T-helper 17 cell (primary cell): ENCODE data around the gene MAMSTR. TPM values are rescaled to one million over a fixed set of nuclear protein-coding genes. Genes with fewer than 3 reads are reported as not detected.

Source experiments
- ATAC-seq: fragments of 150-1000 bp; cut with Tn5 transposase; 2 replicates; pipeline ENCODE4 v1.10.0; 2021; ENCODE audit warnings: mild to moderate bottlenecking, moderate library complexity
- DNase-seq, 3 donors: peaks; one replicate each; pipeline versions ENCODE4 v3.0.0 to v3.0.0-alpha.2; 2020 to 2021
- H3K9me3 ChIP-seq: one replicate; pipeline ENCODE4 v1.7.0; 2013; ENCODE audit warnings: low read length, mild to moderate bottlenecking; ENCODE audit not compliant: control insufficient read depth, poor library complexity, severe bottlenecking
- H3K27ac Mint-ChIP-seq: one replicate; pipeline ENCODE4 v1.8.0; 2022; ENCODE audit warnings: mild to moderate bottlenecking, moderate library complexity, mixed read lengths
- H3K27me3 Mint-ChIP-seq: one replicate; pipeline ENCODE4 v1.8.0; 2022; ENCODE audit warnings: mixed read lengths
- H3K36me3 Mint-ChIP-seq: one replicate; pipeline ENCODE4 v1.8.0; 2022; ENCODE audit warnings: low read depth, mixed read lengths
- H3K4me1 Mint-ChIP-seq: one replicate; pipeline ENCODE4 v1.8.0; 2022; ENCODE audit warnings: mild to moderate bottlenecking, mixed read lengths
- H3K4me3 Mint-ChIP-seq: one replicate; pipeline ENCODE4 v1.8.0; 2022; ENCODE audit warnings: mild to moderate bottlenecking, moderate library complexity, mixed read lengths
- total RNA-seq, 4 donors: library from RNA in 2 of 4; stranded (reverse) in 2 of 4; gene quantifications; one replicate each; pipeline ENCODE4 v1.2.3 and lab custom pipeline; 2022 to 2026

Gene MAMSTR
- total RNA-seq, 2 donors from 2014 or later = 0.42 to 0.60 TPM

DNA sequence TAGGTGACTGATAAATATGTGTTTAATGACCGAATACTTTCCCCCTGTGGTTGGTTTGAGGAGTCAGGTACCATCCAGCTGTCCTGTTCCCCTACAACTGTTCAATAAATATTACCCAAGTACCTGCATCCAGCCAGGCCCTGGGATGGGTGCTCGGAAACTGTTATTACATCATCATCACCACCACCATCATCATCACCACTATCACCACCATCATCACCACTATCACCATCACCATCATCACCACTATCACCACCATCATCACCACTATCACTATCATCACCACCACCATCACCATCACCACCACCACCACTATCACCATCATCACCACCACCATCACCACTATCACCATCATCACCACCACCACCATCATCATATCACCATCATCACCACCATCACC, 50.8 kb downstream of the MAMSTR start:
- no peak for ATAC-seq
- no peaks in the 10 kb centered on the region for H3K36me3 Mint-ChIP-seq
- no peaks in the 10 kb centered on the region for H3K9me3 ChIP-seq
- no peaks in the 10 kb centered on the region for H3K4me1 Mint-ChIP-seq
- DNase-seq = no peak
- no peaks in the 10 kb centered on the region for H3K27me3 Mint-ChIP-seq
- no peak overlapping the region for H3K4me3 Mint-ChIP-seq
- no peak overlapping the region for H3K27ac Mint-ChIP-seq

DNA sequence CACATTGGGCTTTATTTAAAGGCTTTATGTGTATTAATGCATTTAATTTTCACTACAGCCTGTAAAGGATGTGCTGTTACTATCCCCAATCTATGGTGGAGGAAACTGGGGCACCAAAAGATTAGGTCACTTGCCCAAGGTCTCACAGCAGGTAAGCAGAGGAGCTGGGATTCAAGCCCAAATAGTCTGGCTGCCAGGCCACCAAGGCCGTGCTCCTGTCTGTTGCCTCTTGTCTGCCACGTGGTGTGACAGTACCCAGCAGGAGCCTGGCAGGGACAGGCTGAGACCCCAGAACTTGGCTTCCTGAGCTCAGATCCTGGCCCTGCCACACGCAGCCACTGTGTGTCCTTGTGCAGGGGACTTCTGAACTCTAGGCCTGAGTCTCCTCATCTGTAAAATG, 51.2 kb downstream of the MAMSTR start:
- DNase-seq (no peak), ATAC-seq (no peak)
- Mint-ChIP-seq H3K27me3 (no peaks in the 10 kb centered on the region), H3K4me1 (no peaks in the 10 kb centered on the region), H3K36me3 (no peaks in the 10 kb centered on the region), H3K4me3 (no peak overlapping the region), H3K27ac (no peak overlapping the region)
- no peaks in the 10 kb centered on the region for H3K9me3 ChIP-seq

DNA sequence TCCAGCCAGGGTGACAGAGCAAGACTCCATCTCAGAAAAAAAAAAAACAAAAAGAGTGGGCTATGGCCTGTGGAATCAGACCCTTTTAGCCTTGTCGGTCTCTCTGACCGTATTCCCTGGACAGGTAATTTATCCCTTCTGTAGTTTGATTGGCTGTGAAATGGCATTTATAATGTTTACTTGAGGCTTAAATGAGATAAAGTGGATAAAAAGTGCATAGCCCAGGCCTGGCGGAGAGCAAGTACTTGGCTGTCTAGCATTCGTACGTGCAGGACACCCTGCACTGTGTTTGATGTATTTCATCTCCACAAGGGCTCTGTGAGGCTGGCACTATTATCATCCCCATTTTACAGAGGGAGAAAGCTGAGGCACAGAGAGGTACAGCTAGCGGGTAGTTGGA, 53.7 kb downstream of the MAMSTR start:
- Mint-ChIP-seq H3K27me3 (no peaks in the 10 kb centered on the region), H3K4me3 (no peak overlapping the region), H3K4me1 (peaks cover 6% of the 10 kb centered on the region), H3K27ac (no peak overlapping the region), H3K36me3 (no peaks in the 10 kb centered on the region)
- ATAC-seq (no peak), DNase-seq (no peak)
- no peaks in the 10 kb centered on the region for H3K9me3 ChIP-seq

DNA sequence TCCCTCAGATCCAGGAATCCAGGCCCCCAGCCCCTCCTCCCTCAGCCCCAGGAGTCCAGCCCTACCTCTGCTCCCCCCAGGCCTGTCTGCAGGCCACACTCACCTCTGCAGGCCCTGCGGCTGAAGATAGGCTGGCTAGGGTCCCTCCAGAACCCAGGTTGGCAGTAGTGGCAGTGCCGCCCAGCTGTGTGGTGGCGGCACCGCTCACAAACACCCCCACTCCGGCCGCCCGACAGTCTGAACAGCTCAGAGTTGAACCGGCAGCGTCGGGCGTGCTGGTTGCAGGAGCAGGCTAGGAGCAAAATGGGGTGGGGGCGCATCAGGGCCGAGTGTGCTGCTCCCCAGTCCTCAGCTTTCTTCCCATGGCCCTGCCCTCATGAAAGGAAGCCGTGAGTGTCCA, 55.0 kb downstream of the MAMSTR start:
- peaks cover 8% of the 10 kb centered on the region for H3K4me1 Mint-ChIP-seq
- no peaks in the 10 kb centered on the region for H3K36me3 Mint-ChIP-seq
- no peak overlapping the region for H3K27ac Mint-ChIP-seq
- ATAC-seq (no peak), DNase-seq (no peak)
- H3K27me3 Mint-ChIP-seq = no peaks in the 10 kb centered on the region
- H3K4me3 Mint-ChIP-seq = no peak overlapping the region
- no peaks in the 10 kb centered on the region for H3K9me3 ChIP-seq

DNA sequence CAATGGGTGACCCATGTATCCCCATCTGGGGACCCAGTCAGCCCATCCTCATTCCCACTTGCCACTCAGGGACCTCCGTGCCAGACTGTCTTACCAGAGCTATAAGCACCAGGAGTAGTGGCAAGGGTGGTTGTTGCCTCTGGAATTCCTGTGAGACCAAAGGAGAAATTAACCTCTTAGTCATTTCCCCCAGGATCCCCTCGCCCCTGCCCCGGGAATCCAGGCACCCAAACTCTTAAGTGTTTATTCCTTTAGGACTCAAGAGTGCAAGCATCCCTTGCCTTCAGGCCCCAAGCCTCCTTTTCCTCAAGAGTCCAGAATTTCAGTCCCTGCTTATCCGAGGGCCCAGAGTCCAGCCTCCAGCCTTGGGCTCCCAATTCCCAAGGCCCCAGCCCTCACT, 55.9 kb downstream of the MAMSTR start:
- H3K4me1 Mint-ChIP-seq = peaks cover 11% of the 10 kb centered on the region
- H3K9me3 ChIP-seq = no peaks in the 10 kb centered on the region
- H3K27ac Mint-ChIP-seq = no peak overlapping the region
- no peaks in the 10 kb centered on the region for H3K27me3 Mint-ChIP-seq
- H3K4me3 Mint-ChIP-seq = no peak overlapping the region
- ATAC-seq (no peak), DNase-seq (no peak)
- H3K36me3 Mint-ChIP-seq = no peaks in the 10 kb centered on the region

Other genes with a start within 250 kb of the MAMSTR start
- 10 to 100 TPM; 11.5 to 18.4 TPM for gene LMTK3, start 207.9 kb downstream of the MAMSTR start, total RNA-seq
- gene SULT2B1, start 167.6 kb downstream of the MAMSTR start, total RNA-seq = not detected
- not detected for gene SPACA4, start 113.0 kb downstream of the MAMSTR start, total RNA-seq
- 1 to 10 TPM; 3.1 to 3.6 TPM for gene FAM83E, start 104.6 kb downstream of the MAMSTR start, total RNA-seq
- gene RPL18, start 100.5 kb downstream of the MAMSTR start, total RNA-seq = 1,000 to 10,000 TPM; 2,478 to 2,506 TPM
- 10 to 100 TPM; 11.9 to 12.6 TPM for gene SPHK2, start 100.2 kb downstream of the MAMSTR start, total RNA-seq
- gene DBP, start 82.3 kb downstream of the MAMSTR start, total RNA-seq = 10 to 100 TPM; 29.7 to 38.2 TPM
- gene CA11, start 73.5 kb downstream of the MAMSTR start, total RNA-seq = 1 to 10 TPM; 7.4 to 9.6 TPM
- gene NTN5, start 46.7 kb downstream of the MAMSTR start, total RNA-seq = 1 to 10 TPM; 2.8 to 3.4 TPM
- gene FUT2, start 23.8 kb downstream of the MAMSTR start, total RNA-seq = not detected
- gene RASIP1, start 20.9 kb upstream of the MAMSTR start, total RNA-seq = under 1 TPM; 0.10 to 0.12 TPM
- gene IZUMO1, start 27.2 kb upstream of the MAMSTR start, total RNA-seq = not detected
- under 1 TPM; 0.07 to 0.16 TPM for gene FUT1, start 32.9 kb upstream of the MAMSTR start, total RNA-seq
- not detected for gene FGF21, start 35.8 kb upstream of the MAMSTR start, total RNA-seq
- gene BCAT2, start 91.3 kb upstream of the MAMSTR start, total RNA-seq = 10 to 100 TPM; 14.0 to 14.6 TPM
- gene HSD17B14, start 116.8 kb upstream of the MAMSTR start, total RNA-seq = under 1 TPM in 1 of 2 donors, not detected in 1; 0.44 TPM
- 1 to 10 TPM in 1 of 2 donors, under 1 TPM in 1; 0.42 to 3.0 TPM for gene PLEKHA4, start 148.9 kb upstream of the MAMSTR start, total RNA-seq
- gene PPP1R15A, start 152.7 kb upstream of the MAMSTR start, total RNA-seq = 1,000 to 10,000 TPM in 1 of 2 donors, 100 to 1,000 TPM in 1; 954 to 1,165 TPM
- not detected for gene TULP2, start 179.0 kb upstream of the MAMSTR start, total RNA-seq
- 100 to 1,000 TPM; 118 to 135 TPM for gene NUCB1, start 180.6 kb upstream of the MAMSTR start, total RNA-seq
- gene DHDH, start 214.0 kb upstream of the MAMSTR start, total RNA-seq = under 1 TPM; 0.50 to 0.86 TPM
- gene BAX, start 235.2 kb upstream of the MAMSTR start, total RNA-seq = 100 to 1,000 TPM in 1 of 2 donors, 10 to 100 TPM in 1; 89.2 to 104 TPM
- gene FTL, start 245.6 kb upstream of the MAMSTR start, total RNA-seq = 100 to 1,000 TPM; 612 to 898 TPM